Peyer's patch (tissue), 4 donors: ENCODE results near the gene ZNF692. TPM values are rescaled to one million over a fixed set of nuclear protein-coding genes. Genes with fewer than 3 reads are reported as not detected.

Source experiments
- DNase-seq, 3 donors: peaks; one replicate each; pipeline ENCODE4 v3.0.0-alpha.2; 2017 to 2019
- H3K27ac ChIP-seq, 4 donors: fragments of 200-600 bp; sonication (generic); one replicate each; pipeline ENCODE4 v1.5.1; 2016 to 2019
- H3K27me3 ChIP-seq, 2 donors: fragments of 200-600 bp; sonication (generic); one replicate each; pipeline ENCODE4 v1.5.1; 2019
- H3K36me3 ChIP-seq, 3 donors: fragments of 200-600 bp; sonication (generic); one replicate each; pipeline ENCODE4 v1.5.1; 2016 to 2019
- H3K4me1 ChIP-seq, 4 donors: fragments of 200-600 bp; sonication (generic); one replicate each; pipeline ENCODE4 v1.5.1; 2016 to 2019
- H3K4me3 ChIP-seq, 4 donors: fragments of 200-600 bp; sonication (generic); 1 replicate in 3 of 4; 2 replicates in 1 of 4; pipeline ENCODE4 v1.5.1; 2016 to 2019; ENCODE audit warnings: mild to moderate bottlenecking in 1 of 4
- H3K9me3 ChIP-seq, 4 donors: fragments of 200-600 bp; sonication (generic); one replicate each; pipeline ENCODE4 v1.5.1; 2016 to 2019; ENCODE audit warnings: mild to moderate bottlenecking in 1 of 4
- POLR2A ChIP-seq, 2 donors: fragments of 450-650 bp; IDR thresholded peaks; one replicate each; pipeline ENCODE4 v1.5.1; 2017; ENCODE audit warnings: antibody characterized with exemption in 2 of 2, mild to moderate bottlenecking in 2 of 2, moderate library complexity in 2 of 2
- total RNA-seq, 4 donors: library from RNA; depleted of rRNA; stranded (reverse); fragments of >200 nt; gene quantifications; one replicate each; pipeline ENCODE4 v1.1.0, GENCODE V29; 2016
- TF ChIP-seq, protein P1 (sequence below), 6 experiments: fragments of 450-650 bp in 4 of 6; fragments of 200-600 bp in 2 of 6; sonication (generic) in 1 of 6; IDR thresholded peaks; one replicate each; pipeline ENCODE4 v1.5.1; 2017 to 2019; ENCODE audit warnings: antibody characterized with exemption in 6 of 6, mild to moderate bottlenecking in 3 of 6, moderate library complexity in 1 of 6

Gene ZNF692
- total RNA-seq, 4 donors from 2014 or later, result 46.2 to 128 (median 104) TPM

GRCh38 chr1:248849637-248850036 lies 9.2 kb downstream of the ZNF692 start:
- no peak overlapping the region for H3K4me3 ChIP-seq
- H3K27me3 ChIP-seq, result no peaks in the 10 kb centered on the region
- H3K9me3 ChIP-seq, result no peaks in the 10 kb centered on the region
- H3K27ac ChIP-seq, result no peak overlapping the region
- no peak for TF ChIP-seq POLR2A (IDR thresholded peaks at IDR 0.05)
- TF ChIP-seq, protein P1, sequence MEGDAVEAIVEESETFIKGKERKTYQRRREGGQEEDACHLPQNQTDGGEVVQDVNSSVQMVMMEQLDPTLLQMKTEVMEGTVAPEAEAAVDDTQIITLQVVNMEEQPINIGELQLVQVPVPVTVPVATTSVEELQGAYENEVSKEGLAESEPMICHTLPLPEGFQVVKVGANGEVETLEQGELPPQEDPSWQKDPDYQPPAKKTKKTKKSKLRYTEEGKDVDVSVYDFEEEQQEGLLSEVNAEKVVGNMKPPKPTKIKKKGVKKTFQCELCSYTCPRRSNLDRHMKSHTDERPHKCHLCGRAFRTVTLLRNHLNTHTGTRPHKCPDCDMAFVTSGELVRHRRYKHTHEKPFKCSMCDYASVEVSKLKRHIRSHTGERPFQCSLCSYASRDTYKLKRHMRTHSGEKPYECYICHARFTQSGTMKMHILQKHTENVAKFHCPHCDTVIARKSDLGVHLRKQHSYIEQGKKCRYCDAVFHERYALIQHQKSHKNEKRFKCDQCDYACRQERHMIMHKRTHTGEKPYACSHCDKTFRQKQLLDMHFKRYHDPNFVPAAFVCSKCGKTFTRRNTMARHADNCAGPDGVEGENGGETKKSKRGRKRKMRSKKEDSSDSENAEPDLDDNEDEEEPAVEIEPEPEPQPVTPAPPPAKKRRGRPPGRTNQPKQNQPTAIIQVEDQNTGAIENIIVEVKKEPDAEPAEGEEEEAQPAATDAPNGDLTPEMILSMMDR (IDR thresholded peaks at IDR 0.05), result no peak
- no peaks in the 10 kb centered on the region for H3K4me1 ChIP-seq
- no peak for DNase-seq
- H3K36me3 ChIP-seq, result peaks cover 0 to 68% (median 0%) of the 10 kb centered on the region in 3 donors

DNA sequence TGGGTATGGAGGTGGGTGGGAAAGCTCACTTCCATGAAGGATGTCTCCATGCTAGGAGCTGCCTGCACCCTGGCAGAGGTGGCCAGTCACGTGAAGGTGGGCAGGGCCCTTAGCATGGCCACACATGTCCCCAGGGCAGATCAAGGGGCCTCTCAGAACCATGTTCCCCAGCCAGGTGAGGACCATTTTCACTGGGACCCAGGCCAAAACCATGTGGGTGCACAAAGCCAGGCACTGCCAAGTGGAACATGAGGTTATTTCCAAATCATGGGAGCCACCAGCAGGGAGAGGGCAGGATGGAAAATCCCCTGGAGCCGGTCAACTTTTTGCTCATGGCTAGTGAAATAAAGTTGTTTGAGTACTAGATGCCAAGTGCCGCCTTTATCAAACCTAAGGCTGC lies 9.7 kb downstream of the ZNF692 start:
- Histone ChIP-seq H3K9me3 (no peaks in the 10 kb centered on the region), H3K36me3 (peaks cover 0 to 73% (median 0%) of the 10 kb centered on the region in 3 donors), H3K27me3 (no peaks in the 10 kb centered on the region), H3K4me1 (no peaks in the 10 kb centered on the region), H3K4me3 (no peak overlapping the region), H3K27ac (no peak overlapping the region)
- peak in 1 of 3 donors; percentile 9 for DNase-seq
- no peak for TF ChIP-seq POLR2A (IDR thresholded peaks at IDR 0.05)
- TF ChIP-seq, protein P1 (IDR thresholded peaks at IDR 0.05), result no peak

- TF ChIP-seq, protein P1 (IDR thresholded peaks at IDR 0.05), result no peak
- TF ChIP-seq POLR2A (IDR thresholded peaks at IDR 0.05), result no peak
- Histone ChIP-seq H3K27me3 (no peaks in the 10 kb centered on the region), H3K4me1 (no peaks in the 10 kb centered on the region), H3K36me3 (peaks cover 0 to 73% (median 0%) of the 10 kb centered on the region in 3 donors), H3K27ac (no peak overlapping the region), H3K9me3 (no peaks in the 10 kb centered on the region), H3K4me3 (no peak overlapping the region)
- DNase-seq, result peak in 1 of 3 donors; percentile 9
Observed at GRCh38 chr1:248848602-248849001, 10.3 kb downstream of the ZNF692 start.

GRCh38 chr1:248847956-248848561 lies 10.8 kb downstream of the ZNF692 start:
- Histone ChIP-seq H3K4me1 (no peaks in the 10 kb centered on the region), H3K27me3 (no peaks in the 10 kb centered on the region), H3K4me3 (no peak overlapping the region), H3K27ac (no peak overlapping the region), H3K36me3 (peaks cover 0 to 73% (median 0%) of the 10 kb centered on the region in 3 donors), H3K9me3 (no peaks in the 10 kb centered on the region)
- TF ChIP-seq, protein P1 (IDR thresholded peaks at IDR 0.05), result no peak
- no peak for TF ChIP-seq POLR2A (IDR thresholded peaks at IDR 0.05)
- DNase-seq, result peak in 2 of 3 donors; percentile 6 to 41

- Histone ChIP-seq H3K9me3 (no peaks in the 10 kb centered on the region), H3K27ac (no peak overlapping the region), H3K36me3 (peaks cover 0 to 73% (median 0%) of the 10 kb centered on the region in 3 donors), H3K4me1 (peaks cover 0 to 2% (median 0%) of the 10 kb centered on the region in 4 donors), H3K27me3 (no peaks in the 10 kb centered on the region), H3K4me3 (no peak overlapping the region)
- DNase-seq, result peak in 2 of 3 donors; percentile 12 to 43
- TF ChIP-seq POLR2A (IDR thresholded peaks at IDR 0.05), result no peak
- TF ChIP-seq, protein P1 (IDR thresholded peaks at IDR 0.05), result no peak
Observed at GRCh38 chr1:248847181-248847955, 11.5 kb downstream of the ZNF692 start.
